ENCODE results near the gene RNF144A.

DNA sequence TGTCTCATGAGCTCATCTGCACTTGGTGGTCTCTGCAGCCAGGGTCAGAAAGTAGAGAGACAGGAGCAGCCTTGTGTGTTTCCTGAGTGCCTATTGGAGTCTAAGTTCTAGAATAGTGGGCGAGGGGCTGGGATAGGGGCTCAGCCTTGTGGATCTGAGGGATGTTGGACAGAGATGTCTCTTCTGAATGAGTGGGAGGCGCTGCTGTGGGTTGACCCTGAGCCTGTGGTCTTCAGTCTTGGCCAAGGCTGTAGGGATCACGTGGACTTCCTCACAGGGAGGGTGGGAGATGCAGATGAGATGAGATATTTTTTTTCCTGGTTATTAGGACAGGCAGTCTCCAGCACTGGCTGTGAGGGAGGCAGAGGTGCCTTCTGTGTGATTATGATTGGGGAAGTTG, 61.8 kb downstream of the RNF144A start:
- TF ChIP-seq, protein P1, sequence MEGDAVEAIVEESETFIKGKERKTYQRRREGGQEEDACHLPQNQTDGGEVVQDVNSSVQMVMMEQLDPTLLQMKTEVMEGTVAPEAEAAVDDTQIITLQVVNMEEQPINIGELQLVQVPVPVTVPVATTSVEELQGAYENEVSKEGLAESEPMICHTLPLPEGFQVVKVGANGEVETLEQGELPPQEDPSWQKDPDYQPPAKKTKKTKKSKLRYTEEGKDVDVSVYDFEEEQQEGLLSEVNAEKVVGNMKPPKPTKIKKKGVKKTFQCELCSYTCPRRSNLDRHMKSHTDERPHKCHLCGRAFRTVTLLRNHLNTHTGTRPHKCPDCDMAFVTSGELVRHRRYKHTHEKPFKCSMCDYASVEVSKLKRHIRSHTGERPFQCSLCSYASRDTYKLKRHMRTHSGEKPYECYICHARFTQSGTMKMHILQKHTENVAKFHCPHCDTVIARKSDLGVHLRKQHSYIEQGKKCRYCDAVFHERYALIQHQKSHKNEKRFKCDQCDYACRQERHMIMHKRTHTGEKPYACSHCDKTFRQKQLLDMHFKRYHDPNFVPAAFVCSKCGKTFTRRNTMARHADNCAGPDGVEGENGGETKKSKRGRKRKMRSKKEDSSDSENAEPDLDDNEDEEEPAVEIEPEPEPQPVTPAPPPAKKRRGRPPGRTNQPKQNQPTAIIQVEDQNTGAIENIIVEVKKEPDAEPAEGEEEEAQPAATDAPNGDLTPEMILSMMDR (IDR thresholded peaks at IDR 0.05) = no peak
- TF ChIP-seq POLR2AphosphoS5 (IDR thresholded peaks at IDR 0.05) (no peak), POLR2A (IDR thresholded peaks at IDR 0.05) (no peak)

Data from stomach (tissue), 4 donors.